Measurements from ENCODE around the gene DYNC1I1.

GRCh38 chr7:95951531-95951930, 179.2 kb downstream of the DYNC1I1 start:
- TF ChIP-seq CTCF (IDR thresholded peaks at IDR 0.05 in 8 of 11, conservative IDR thresholded peaks at IDR 0.05 in 3 of 11) (no peak), POLR2A (IDR thresholded peaks at IDR 0.05) (no peak), POLR2AphosphoS5 (IDR thresholded peaks at IDR 0.05) (no peak)
